Stimulated activated CD4-positive, alpha-beta T cell treated with anti-CD3 and anti-CD28 coated beads, TNF-alpha, amount 100 ng/mL, for 4 hours (primary cell): ENCODE measurements around the gene CHAF1A.

ENCODE experiments used
- DNase-seq, 3 experiments: peaks; one replicate each; pipeline ENCODE4 v3.0.0-alpha.2; 2020; ENCODE audit warnings: low read depth in 3 of 3

CHAF1A gene

GRCh38 chr19:4441994-4442818, 39.8 kb downstream of the CHAF1A start:
- no peak for DNase-seq

GRCh38 chr19:4442819-4443146, 40.3 kb downstream of the CHAF1A start:
- DNase-seq: no peak

- DNase-seq: no peak
These were observed 40.7 kb downstream of the CHAF1A start for GRCh38 chr19:4443188-4443587.

GRCh38 chr19:4443966-4444764, 41.7 kb downstream of the CHAF1A start:
- DNase-seq: no peak

GRCh38 chr19:4444765-4445741, 42.6 kb downstream of the CHAF1A start:
- DNase-seq: no peak

- DNase-seq: no peak
These were observed 43.7 kb downstream of the CHAF1A start for GRCh38 chr19:4445963-4446703.

- no peak for DNase-seq
These were observed 44.3 kb downstream of the CHAF1A start for GRCh38 chr19:4446704-4447200.

- DNase-seq: no peak
These were observed 45.1 kb downstream of the CHAF1A start for GRCh38 chr19:4447327-4448146.

GRCh38 chr19:4448147-4448985, 45.9 kb downstream of the CHAF1A start:
- DNase-seq: no peak

GRCh38 chr19:4449022-4449638, 46.7 kb downstream of the CHAF1A start:
- DNase-seq: no peak

GRCh38 chr19:4449639-4450028, 47.2 kb downstream of the CHAF1A start:
- DNase-seq: no peak

GRCh38 chr19:4452230-4452990, 50.0 kb downstream of the CHAF1A start:
- DNase-seq: no peak

- no peak for DNase-seq
These were observed 51.1 kb downstream of the CHAF1A start for GRCh38 chr19:4453232-4454179.

- DNase-seq: no peak
These were observed 52.6 kb downstream of the CHAF1A start for GRCh38 chr19:4454747-4455718.

GRCh38 chr19:4455719-4456475, 53.5 kb downstream of the CHAF1A start:
- DNase-seq: no peak
